GM12878 (cell line): ENCODE results near the gene SYNJ2. TPM values are rescaled to one million over a fixed set of nuclear protein-coding genes. Genes with fewer than 3 reads are reported as not detected.

ENCODE experiments used
- ATAC-seq: fragments of 200-7000 bp; cut with Tn5 transposase; 3 replicates; pipeline ENCODE4 v1.9.1; 2020; ENCODE audit warnings: mild to moderate bottlenecking, moderate library complexity
- BruUV-seq: library from RNA; stranded (reverse); fragments of 400-500 nt; replicated peaks from 2 replicates; lab custom pipeline; 2021; lab: Mats Ljungman, UMichigan
- CTCF ChIA-PET: fragments of 300-600 bp; sonication (Branson Sonifier 250); formaldehyde crosslinking; extraction: SDS; loops from one replicate; lab custom pipeline; 2021; ENCODE audit warnings: inconsistent platforms; lab: Yijun Ruan, JAX
- POLR2A ChIA-PET: fragments of 350-600 bp; formaldehyde crosslinking; extraction: SDS; loops from one replicate; lab custom pipeline; 2021; ENCODE audit warnings: inconsistent platforms; lab: Charles Lee
- RAD21 ChIA-PET: fragments of 300-600 bp; sonication (Branson Sonifier 250); formaldehyde crosslinking; loops from one replicate; lab custom pipeline; 2023; ENCODE audit warnings: antibody characterized with exemption; ENCODE audit not compliant: unreplicated experiment; lab: Charles Lee
- SMC1A ChIA-PET: fragments of 300-600 bp; sonication (Branson Sonifier 250); formaldehyde crosslinking; loops from one replicate; lab custom pipeline; 2023; ENCODE audit not compliant: unreplicated experiment, uncharacterized antibody; lab: Charles Lee
- DNase-seq: peaks from one replicate; pipeline ENCODE4 v3.0.0-alpha.2; 2011; ENCODE audit warnings: low read depth, low spot score
- FAIRE-seq: peaks from 3 replicates; lab custom pipeline; 2011; peaks lifted over from hg19 to GRCh38; lab: Jason Lieb, UNC
- H2AFZ ChIP-seq: 2 replicates; pipeline ENCODE4 v1.6.0; 2011; ENCODE audit warnings: low read depth, low read length, control low read depth; ENCODE audit not compliant: control insufficient read depth
- H3K27ac ChIP-seq: 2 replicates; pipeline ENCODE4 v1.5.1; 2011; ENCODE audit warnings: control low read depth; ENCODE audit not compliant: control insufficient read depth, insufficient read depth
- H3K27me3 ChIP-seq, 2 experiments: replicated peaks in 1 of 2; 2 replicates each; pipeline versions ENCODE4 v1.6.0 to v1.6.1; 2011; ENCODE audit warnings: low read length in 1 of 2; ENCODE audit not compliant: control insufficient read depth in 2 of 2, insufficient read depth in 2 of 2
- H3K36me3 ChIP-seq, 2 experiments: 2 replicates each; pipeline ENCODE4 v1.5.1; 2011; ENCODE audit warnings: low read length in 1 of 2; ENCODE audit not compliant: control insufficient read depth in 2 of 2, insufficient read depth in 2 of 2
- H3K4me1 ChIP-seq: 2 replicates; pipeline ENCODE4 v1.6.1; 2011; ENCODE audit warnings: mild to moderate bottlenecking, low read length, moderate library complexity, mixed read lengths; ENCODE audit not compliant: control insufficient read depth, insufficient read depth
- H3K4me2 ChIP-seq: 2 replicates; pipeline ENCODE4 v1.6.0; 2011; ENCODE audit warnings: control low read depth; ENCODE audit not compliant: control insufficient read depth, insufficient read depth
- H3K4me3 ChIP-seq: fragments of 200-600 bp; sonication (generic); 2 replicates; pipeline ENCODE4 v1.5.1; 2016
- H3K79me2 ChIP-seq: 2 replicates; pipeline ENCODE4 v1.6.0; 2011; ENCODE audit warnings: low read length; ENCODE audit not compliant: control insufficient read depth, insufficient read depth
- H3K9ac ChIP-seq: 2 replicates; pipeline ENCODE4 v1.8.0; 2011; ENCODE audit warnings: low read length, control low read depth, mixed read lengths; ENCODE audit not compliant: control insufficient read depth, insufficient read depth
- H3K9me3 ChIP-seq: replicated peaks from 3 replicates; pipeline ENCODE4 v1.5.1; 2011; ENCODE audit warnings: mild to moderate bottlenecking, low read length; ENCODE audit not compliant: control insufficient read depth, insufficient read depth
- H4K20me1 ChIP-seq: 2 replicates; pipeline ENCODE4 v1.6.0; 2011; ENCODE audit not compliant: control insufficient read depth, insufficient read depth
- BACH1 ChIP-seq: fragments of 450-650 bp; IDR thresholded peaks from 2 replicates; pipeline ENCODE4 v1.6.1; 2017; ENCODE audit warnings: mild to moderate bottlenecking, borderline replicate concordance
- CBFB ChIP-seq: IDR thresholded peaks from 2 replicates; pipeline ENCODE4 v1.6.1; 2016; ENCODE audit warnings: antibody characterized with exemption, low read depth
- CHD4 ChIP-seq: fragments of 200-600 bp; sonication (generic); IDR thresholded peaks from 2 replicates; pipeline ENCODE4 v1.6.1; 2016; ENCODE audit warnings: mild to moderate bottlenecking
- IKZF1 ChIP-seq: fragments of 450-650 bp; conservative IDR thresholded peaks from 2 replicates; pipeline ENCODE4 v1.6.1; 2017; ENCODE audit warnings: antibody characterized with exemption, mild to moderate bottlenecking
- JUNB ChIP-seq: IDR thresholded peaks from 2 replicates; pipeline ENCODE4 v1.6.1; 2016; ENCODE audit warnings: antibody characterized with exemption, mild to moderate bottlenecking
- MTA3 ChIP-seq: IDR thresholded peaks from 2 replicates; pipeline ENCODE4 v1.6.1; 2012; ENCODE audit warnings: low read length, inconsistent platforms, borderline replicate concordance
- MYB ChIP-seq: fragments of 150-350 bp; IDR thresholded peaks from 2 replicates; pipeline ENCODE4 v1.6.1; 2014; ENCODE audit warnings: mild to moderate bottlenecking, low read depth, low read length, borderline replicate concordance
- NFYA ChIP-seq: IDR thresholded peaks from 2 replicates; pipeline ENCODE4 v1.6.1; 2011; ENCODE audit warnings: low read depth, mild to moderate bottlenecking, low read length, improper control_type of control experiment, borderline replicate concordance
- RBBP5 ChIP-seq: fragments of 200-600 bp; sonication (generic); conservative IDR thresholded peaks from 2 replicates; pipeline ENCODE4 v1.6.1; 2016
- SUZ12 ChIP-seq: fragments of 200-600 bp; sonication (generic); IDR thresholded peaks from one replicate; pipeline ENCODE4 v1.6.1; 2018; ENCODE audit warnings: antibody characterized with exemption, mild to moderate bottlenecking; ENCODE audit not compliant: unreplicated experiment
- TBL1XR1 ChIP-seq: IDR thresholded peaks from 2 replicates; pipeline ENCODE4 v1.6.1; 2012; ENCODE audit warnings: low read depth, low read length, improper control_type of control experiment
- YBX1 ChIP-seq: fragments of 450-650 bp; IDR thresholded peaks from 2 replicates; pipeline ENCODE4 v1.6.1; 2016; ENCODE audit warnings: antibody characterized with exemption
- ZNF622 ChIP-seq: fragments of 450-650 bp; IDR thresholded peaks from 2 replicates; pipeline ENCODE4 v1.6.1; 2017; ENCODE audit warnings: mild to moderate bottlenecking, inconsistent platforms
- WGBS: methylation state at CpG from one replicate; pipeline ENCODE4 v1.1.6; 2016; ENCODE audit warnings: low lambda C conversion rate; ENCODE audit not compliant: insufficient replicate concordance, insufficient coverage; ENCODE audit errors: missing lambda C conversion rate; 5-methylcytosine and 5-hydroxymethylcytosine counted together
- in situ Hi-C: fragments of 300-500 bp; cut with MboI; formaldehyde crosslinking; loops from 9 replicates; pipeline ENCODE4 v1.14.3; 2018; ENCODE audit warnings: mixed read lengths
- intact Hi-C: fragments of 100-400 bp; cut with micrococcal nuclease; formaldehyde crosslinking; loops from one replicate; pipeline ENCODE4 v1.14.2; 2022; ENCODE audit not compliant: unreplicated experiment
- polyA plus RNA-seq, 11 experiments: library from polyadenylated mRNA; depleted of rRNA in 4 of 11; unstranded in 6 of 11; stranded (reverse) in 5 of 11; fragments of >200 nt; fragmentation: Nextera tagmentation in 4 of 11; fragmentation: Illumina TruSeq in 1 of 11; extraction: Ambion mirVana in 4 of 11; extraction: Trizol in 1 of 11; gene quantifications; 1 replicate in 1 of 11; 2 replicates in 10 of 11; pipeline versions ENCODE4 v1.2.1 to v1.2.3, GENCODE V29; 2011 to 2016; ENCODE audit warnings: inconsistent platforms in 2 of 11, missing spikeins in 2 of 11, low read depth in 1 of 11
- total RNA-seq, 4 experiments: library from RNA; depleted of rRNA in 3 of 4; stranded (reverse); fragments of >200 nt in 3 of 4; fragmentation: Illumina TruSeq in 1 of 4; extraction: Trizol in 1 of 4; gene quantifications; 2 replicates each; pipeline versions ENCODE4 v1.2.1 to v1.2.3, GENCODE V29; 2013 to 2021
- TF ChIP-seq, protein P1 (sequence below): fragments of 450-650 bp; IDR thresholded peaks from 2 replicates; pipeline ENCODE4 v1.6.1; 2016; ENCODE audit warnings: mild to moderate bottlenecking

SYNJ2 gene
- total and polyA plus RNA-seq, 10 of the 15 experiments (the other 5 are each of a cell fraction or from before 2014, with no cell fraction given), result 0.11 to 1.8 (median 0.57) TPM

- Histone ChIP-seq H3K27me3 (peaks cover 3 to 10% of the 10 kb centered on the region in 2 experiments; a peak in 3 of 4 replicates), H2AFZ (no peak overlapping the region), H3K4me1 (peaks cover 3% of the 10 kb centered on the region; the same call in 1 of the 2 replicates), H3K27ac (no peak overlapping the region), H3K9ac (no peak overlapping the region), H3K36me3 (no peaks in the 10 kb centered on the region; a peak in 1 of 4 replicates), H3K9me3 (no peaks in the 10 kb centered on the region), H3K79me2 (peaks cover 7% of the 10 kb centered on the region; the same call in 1 of the 2 replicates), H3K4me3 (peak overlapping the region; percentile 70; the same call in 1 of the 2 replicates), H4K20me1 (no peaks in the 10 kb centered on the region), H3K4me2 (peak overlapping the region; percentile 97)
- no peak for DNase-seq
- intact Hi-C loops, result loop anchor here (5.0 kb wide), 1 partner anchor 44 kb away; no protein-coding TSS in a partner anchor
- ATAC-seq, result no peak
- POLR2A ChIA-PET, result interaction anchor here (1.1 kb wide), 1 partner anchor 45 kb away, joined by 3 read pairs; no protein-coding TSS in a partner anchor
- BruUV-seq, result TSS peak; percentile 54
- WGBS, result 87% methylated on average over 9 of the region's 9 CpGs
- TF ChIP-seq, protein P1, sequence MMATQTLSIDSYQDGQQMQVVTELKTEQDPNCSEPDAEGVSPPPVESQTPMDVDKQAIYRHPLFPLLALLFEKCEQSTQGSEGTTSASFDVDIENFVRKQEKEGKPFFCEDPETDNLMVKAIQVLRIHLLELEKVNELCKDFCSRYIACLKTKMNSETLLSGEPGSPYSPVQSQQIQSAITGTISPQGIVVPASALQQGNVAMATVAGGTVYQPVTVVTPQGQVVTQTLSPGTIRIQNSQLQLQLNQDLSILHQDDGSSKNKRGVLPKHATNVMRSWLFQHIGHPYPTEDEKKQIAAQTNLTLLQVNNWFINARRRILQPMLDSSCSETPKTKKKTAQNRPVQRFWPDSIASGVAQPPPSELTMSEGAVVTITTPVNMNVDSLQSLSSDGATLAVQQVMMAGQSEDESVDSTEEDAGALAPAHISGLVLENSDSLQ, result no peak
- TF ChIP-seq RBBP5, result no peak
- no peak for TF ChIP-seq IKZF1
- TF ChIP-seq TBL1XR1, result no peak
- no peak for TF ChIP-seq CBFB
- no peak for TF ChIP-seq JUNB
- TF ChIP-seq NFYA, result no peak
- TF ChIP-seq CHD4, result no peak
- TF ChIP-seq ZNF622, result no peak
- no peak for TF ChIP-seq YBX1
- TF ChIP-seq MYB, result no peak
- no peak for TF ChIP-seq SUZ12
- TF ChIP-seq MTA3, result no peak
- no peak for TF ChIP-seq BACH1
- in situ Hi-C loops, result no loop called here
- FAIRE-seq, result no peak
- RAD21 ChIA-PET, result interaction anchor here (1.3 kb wide), 1 partner anchor 89 kb away, joined by 3 read pairs; no protein-coding TSS in a partner anchor
- CTCF ChIA-PET, result interaction anchor here (1.1 to 2.5 kb wide), 3 partner anchors 43 to 89 kb away, joined by 3 to 16 read pairs (median 4); no protein-coding TSS in a partner anchor
- SMC1A ChIA-PET, result interaction anchor here (0.7 to 0.9 kb wide), 2 partner anchors 17 to 88 kb away, joined by 3 read pairs; no protein-coding TSS in a partner anchor
Observed at GRCh38 chr6:157983406-157984119, 1.9 kb downstream of the SYNJ2 start.
